ENCODE measurements around the gene STYXL1. TPM values are rescaled to one million over a fixed set of nuclear protein-coding genes. Genes with fewer than 3 reads are reported as not detected.

Gene STYXL1
- total RNA-seq, 1 donor from 2014 or later: 51.4 TPM

DNA sequence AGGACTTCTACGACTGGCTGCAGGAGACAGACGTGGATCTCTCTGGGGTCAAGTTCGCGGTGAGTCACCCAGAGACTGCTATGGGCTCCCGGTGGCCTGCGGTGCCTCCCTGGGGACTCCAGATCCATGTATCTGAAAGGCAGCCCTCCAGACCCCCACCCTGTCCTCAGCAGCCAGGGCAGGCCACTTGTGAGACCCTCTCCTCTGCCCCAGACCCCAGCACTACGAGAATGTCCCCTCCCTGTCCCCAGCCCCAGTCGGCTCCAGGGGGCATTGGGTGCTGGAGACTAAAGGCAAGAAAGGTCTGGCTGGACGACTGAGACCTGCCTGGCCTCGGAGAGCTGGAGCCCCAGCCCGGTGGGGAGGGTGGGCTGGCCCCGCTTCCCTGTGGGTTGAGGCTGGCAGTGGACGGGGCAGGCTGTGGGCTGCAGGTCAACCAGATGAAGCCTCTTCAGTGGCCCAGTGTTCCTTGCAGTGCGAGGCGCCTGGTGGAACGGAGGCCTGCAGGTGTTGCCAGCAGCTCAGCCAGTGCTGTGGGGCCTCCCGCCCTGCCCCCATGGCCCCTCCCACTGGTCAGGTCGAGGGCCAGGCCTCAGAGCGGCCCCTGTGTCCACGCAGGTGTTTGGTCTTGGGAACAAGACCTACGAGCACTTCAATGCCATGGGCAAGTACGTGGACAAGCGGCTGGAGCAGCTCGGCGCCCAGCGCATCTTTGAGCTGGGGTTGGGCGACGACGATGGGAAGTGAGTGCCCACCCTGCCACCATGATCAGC is 67.2 kb downstream of the STYXL1 start:
- no peak for DNase-seq (ENCODE audit: low read depth)

DNA sequence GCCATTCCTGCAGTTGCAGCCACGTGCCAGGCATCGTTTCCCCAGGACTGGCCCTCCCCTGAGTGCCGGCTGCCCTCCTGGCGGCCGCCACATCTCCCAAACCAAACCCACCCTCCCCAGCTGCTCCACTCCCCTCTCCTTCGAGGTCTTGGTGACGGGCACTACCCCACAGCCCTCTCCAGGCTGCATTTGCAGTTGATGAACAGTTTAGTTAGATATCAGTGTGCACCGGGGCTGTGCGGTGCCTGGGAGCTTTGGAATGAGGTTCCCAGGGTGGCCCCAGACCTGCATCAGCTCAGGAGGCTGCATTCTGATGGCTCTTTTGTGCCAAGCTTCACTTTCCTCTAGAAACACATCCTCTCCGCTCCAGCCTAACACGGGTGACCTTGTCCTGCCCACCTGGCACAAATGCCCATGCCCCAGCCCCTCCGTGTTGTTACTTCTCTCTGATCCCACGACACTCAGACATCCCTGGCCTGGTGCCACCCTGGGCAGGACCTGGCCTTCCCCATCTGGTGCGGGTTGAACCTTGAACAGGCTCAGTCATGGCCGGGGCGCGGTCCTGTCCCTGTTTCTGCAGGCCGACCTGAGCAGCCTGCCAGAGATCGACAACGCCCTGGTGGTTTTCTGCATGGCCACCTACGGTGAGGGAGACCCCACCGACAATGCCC is 67.9 kb downstream of the STYXL1 start:
- no peak for DNase-seq (ENCODE audit: low read depth)

DNA sequence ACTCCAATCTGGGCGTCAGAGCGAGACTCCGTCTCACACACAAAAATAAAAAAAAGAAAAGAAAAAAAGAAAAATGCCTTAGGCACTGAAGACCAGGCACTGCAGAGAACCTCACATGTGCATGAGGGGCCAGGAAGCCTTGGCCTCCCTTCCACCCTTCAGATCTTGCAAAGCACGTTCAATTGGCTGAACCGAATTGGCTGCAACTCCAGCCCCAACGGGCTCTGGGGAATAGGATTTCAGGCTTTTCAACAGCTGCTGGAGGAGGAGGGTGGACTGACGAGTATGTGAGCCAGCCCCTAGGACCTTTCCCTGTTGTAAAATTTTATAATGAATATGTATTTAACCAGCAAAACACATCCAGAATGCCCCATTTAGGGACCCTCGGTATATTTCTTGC is 70.1 kb downstream of the STYXL1 start:
- no peak for DNase-seq (ENCODE audit: low read depth)

DNA sequence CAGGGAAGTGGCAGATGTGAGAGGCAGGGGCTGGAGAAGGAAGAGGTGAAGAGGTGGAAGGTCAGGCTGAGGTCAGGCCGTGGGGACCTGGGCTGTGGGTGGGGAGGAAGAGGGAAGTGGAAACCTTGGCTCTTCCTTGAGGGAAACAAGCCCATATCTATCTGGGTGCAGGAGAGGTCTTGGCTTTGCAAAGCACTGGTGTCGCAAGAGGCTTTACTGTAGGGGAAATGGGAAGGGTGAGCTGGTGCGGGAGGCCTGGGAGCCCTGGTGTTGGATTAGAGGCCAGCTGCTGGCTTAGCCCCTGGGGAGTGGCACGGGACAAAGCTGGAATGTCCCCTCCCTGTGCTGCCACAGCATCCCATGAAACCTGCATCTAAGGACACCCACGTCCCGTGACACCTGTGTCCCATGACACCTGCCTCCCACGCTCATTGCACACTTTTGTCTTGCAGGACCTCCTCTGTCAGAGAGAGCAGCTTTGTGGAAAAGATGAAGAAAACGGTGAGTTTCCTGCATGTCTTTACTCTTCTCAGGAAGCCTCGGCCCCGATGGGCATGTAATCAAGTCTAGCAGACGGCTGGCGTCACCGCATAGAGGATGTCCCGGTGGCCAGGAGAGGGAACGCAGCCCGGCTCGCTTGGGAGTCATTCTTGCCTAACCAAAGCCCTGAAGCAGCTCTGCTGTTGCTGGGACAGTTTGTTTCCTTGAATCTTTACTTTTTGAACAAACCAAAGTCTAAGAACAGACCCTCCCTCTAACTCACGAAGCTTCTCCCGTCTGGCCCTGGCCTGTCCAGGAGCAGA is 75.6 kb downstream of the STYXL1 start:
- DNase-seq (ENCODE audit: low read depth): no peak

DNA sequence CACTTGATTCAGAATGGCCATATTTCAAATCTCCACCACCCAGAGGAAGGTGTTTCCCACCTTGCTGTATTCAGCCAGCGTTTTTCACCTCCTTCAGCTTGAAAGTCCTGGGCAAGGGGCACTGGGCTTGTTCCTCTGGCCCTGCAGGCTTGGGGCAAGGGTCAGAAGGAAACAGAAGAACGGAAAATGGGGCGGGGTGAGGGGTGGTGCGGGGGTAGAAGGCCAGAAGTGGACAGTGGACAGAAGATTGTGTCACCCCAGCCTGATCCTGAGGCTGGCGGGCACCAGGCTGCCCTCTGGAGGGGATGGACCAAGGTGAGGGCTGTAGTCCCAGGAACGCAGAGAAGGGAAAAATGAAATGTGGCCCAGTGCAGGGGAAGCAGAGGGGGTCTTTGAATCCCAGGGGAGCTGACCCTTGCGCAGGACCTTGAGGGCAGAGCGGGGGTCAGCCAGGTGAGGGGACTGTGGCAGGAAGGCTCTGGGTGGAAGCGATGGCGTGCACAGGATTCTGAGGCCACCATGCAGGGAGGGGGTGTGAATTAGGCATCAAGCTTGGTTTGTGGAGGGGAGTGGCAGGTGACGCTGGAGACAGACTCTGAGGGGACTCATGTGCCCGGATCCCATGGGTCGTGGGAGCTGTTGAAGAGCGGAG is 76.4 kb downstream of the STYXL1 start:
- no peak for DNase-seq (ENCODE audit: low read depth)

DNA sequence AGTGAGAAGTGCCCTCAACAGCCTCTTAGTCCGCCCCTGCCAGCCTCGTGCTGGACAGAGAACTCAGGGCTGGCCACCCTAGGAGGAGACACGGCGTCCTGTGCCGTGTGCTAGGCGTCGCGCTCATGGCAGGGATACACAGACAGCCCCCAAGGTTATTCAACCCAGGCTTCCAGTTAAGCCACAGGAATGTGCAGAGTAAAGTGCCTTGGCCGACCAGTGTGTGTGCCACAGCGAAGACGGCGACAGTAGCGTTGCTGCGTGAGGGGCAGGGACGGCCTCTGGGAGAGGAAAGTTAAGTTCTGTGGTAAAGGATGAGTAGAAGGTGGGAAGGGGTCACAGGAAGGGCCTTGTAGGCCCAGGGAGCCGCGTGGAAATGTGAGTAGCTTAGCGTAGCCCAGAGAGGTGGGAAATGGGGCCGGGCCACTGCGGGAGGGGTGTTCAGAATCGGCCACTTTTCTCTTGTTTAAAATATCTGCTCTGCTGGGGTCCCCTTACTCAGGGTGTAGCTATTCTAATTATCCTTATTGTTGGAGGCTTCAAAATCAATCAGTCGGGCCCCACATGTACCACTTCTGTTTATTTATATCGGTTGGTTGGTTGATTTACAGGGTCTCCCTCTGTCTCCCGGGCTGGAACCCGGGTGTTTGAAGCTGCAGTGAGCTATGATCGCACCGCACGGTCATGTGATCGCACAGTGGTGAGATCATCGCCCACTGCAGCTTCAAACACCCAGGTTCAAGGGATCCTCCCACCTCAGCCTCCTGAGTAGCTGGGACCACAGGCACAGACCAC is 77.9 kb downstream of the STYXL1 start:
- no peak for DNase-seq (ENCODE audit: low read depth)

DNA sequence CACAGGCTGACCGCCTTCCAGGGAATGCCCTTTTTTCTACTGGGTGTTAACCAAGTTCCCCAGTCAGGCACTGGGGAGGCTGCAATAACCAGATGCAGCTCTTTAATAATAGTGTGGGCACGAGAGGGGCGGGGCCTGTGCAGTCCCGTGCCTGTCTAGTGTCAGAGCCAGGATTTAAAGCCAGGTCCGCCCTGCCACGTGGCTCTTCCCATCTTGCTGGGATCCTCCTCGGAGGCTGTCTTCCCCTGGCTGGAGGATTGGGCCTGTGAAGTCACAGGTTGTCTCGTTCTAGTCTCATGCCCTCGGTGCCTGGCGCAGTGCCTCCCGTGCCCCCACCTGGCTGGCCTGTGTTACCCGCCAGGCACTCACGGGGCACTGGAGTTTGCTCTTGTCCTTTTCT is 78.6 kb downstream of the STYXL1 start:
- no peak for DNase-seq (ENCODE audit: low read depth)

DNA sequence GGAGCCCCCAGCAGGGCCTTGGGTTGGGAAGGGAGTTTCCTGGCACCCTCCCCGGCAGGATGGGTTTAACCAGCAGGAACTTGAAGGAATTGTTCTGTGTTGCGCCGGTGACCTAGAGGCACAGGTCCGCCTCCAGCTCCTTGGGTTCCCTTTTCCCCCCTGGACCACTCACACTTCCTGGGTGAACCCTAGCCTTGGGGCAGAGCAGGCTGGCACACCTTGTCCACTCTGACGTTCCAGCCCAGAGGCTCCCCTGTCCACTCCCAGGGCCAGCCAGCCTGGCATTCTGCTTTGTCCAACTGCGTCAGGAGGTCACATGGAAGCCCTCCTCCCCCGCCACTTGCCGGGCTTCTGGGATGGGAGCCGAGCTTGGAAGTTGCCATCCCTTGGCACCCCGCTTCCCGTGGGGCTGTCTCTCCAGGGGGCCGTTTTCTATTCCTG is 79.2 kb downstream of the STYXL1 start:
- no peak for DNase-seq (ENCODE audit: low read depth)

DNA sequence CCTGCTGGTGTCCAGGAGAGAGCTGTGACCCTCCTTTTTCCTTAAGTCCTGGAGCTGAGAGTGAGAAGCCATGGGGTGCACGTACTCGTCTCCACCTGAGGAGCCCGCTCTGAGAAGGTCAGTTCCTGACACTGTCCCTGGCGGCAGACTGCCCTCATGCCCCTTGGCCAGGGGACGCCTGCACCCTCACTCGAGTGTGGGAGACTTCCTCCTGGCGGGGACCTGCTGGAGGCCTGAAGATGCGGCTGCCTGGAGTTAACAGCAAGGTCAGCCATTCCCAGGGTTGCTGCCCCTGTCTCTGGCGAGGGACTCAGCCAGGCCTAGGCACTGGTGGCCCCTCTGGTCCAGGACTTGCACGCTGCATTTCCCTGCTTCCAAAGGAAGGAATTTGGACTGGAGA is 79.8 kb downstream of the STYXL1 start:
- no peak for DNase-seq (ENCODE audit: low read depth)

DNA sequence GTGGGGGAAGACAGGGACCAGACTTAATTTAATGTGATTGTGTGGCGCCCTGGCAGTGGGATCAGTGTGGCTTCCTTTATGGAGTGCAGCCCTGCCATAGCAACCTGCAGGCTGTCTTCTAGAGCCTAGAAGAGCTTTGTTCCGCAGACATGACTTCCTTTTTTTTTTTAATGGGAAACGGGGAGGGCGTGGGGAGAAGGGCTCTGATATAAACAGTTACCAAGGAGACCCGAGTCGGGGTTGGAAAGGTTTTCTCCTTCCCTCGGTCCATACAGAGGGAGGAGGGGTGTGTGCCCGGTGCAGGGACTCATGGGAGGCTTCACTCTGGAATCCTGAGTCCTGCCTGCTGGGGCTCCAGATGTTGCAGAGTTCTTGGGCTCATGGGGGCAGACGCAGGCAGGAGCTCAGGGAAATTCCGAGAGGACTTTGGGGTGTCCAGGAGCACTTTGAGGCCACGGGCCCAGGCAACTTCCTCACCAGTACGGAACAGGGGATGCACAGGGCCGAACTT is 80.3 kb downstream of the STYXL1 start:
- no peak for DNase-seq (ENCODE audit: low read depth)

DNA sequence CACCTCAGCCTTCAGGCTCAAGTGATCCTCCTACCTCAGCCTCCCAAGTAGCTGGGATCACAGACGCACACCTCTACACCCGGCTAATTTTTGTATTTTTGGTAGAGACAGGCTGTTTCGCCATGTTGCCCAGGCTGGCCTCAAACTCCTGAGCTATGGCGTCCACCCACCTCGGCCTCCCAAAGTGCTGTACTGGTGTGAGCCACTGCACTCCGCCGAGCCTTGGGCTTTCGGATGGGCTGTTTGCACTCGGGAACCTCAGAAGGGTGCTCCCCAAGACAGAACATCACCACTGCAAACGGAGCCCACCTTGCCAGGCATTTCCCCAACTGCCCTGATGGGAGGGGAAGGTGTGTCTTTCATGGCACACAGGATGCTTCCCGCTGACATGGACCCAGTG is 80.7 kb downstream of the STYXL1 start:
- no peak for DNase-seq (ENCODE audit: low read depth)

DNA sequence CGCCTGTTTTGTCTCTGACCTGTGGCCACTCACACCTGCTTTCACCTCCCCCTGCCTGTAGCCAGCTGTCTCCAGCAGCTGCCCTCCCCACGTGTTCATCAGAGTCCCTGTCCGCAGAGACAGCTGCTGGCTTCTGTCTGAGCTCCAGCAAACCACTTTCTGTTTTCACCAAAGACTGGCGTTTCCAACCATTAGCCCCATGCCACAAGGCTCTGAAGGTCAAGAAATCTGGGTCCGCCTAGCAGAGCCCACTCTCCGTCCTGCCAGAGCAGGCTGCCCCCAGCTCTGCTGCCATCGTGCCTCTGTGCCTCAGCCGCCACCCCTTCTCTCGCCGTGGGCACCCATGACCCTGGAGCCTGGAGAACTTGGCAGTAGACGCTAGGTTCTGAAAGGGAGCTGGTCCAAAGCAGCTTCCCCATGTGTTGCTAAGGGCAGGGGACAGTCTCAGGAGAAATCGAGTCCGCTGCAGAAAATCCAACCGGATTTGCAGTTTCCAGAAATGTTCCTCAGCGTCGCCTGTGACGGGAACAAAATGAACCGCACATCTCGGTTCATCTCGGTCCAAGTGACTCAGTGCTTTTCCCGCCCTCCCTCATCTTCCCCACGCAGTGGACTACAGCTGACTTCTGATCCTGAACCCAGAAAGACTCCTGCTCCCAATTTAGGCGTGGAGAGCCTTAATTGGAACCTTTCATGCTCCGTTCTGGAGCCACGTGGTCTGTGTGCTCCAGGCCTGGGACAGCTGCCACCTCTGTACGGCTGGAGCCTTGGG is 81.4 kb downstream of the STYXL1 start:
- no peak for DNase-seq (ENCODE audit: low read depth)

DNA sequence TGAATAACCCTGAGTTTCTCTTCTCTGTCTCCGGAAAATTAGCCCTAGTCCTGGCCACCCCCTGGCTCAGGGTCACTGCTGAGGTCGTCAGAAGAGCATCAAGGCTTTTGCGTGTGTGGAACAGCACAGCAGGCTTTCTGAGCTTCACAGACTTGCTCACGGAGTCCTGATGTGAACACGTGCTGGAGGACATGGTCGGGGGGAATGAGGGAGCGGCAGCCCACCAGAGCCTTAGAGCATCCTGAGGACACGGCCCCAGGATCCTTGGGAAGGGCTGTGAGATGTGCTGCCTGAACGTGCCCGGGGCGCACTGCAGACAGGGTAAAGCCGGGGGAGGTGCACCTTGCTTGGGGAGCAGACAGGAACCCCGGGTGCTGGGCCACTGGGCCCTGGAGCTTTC is 82.2 kb downstream of the STYXL1 start:
- DNase-seq (ENCODE audit: low read depth): no peak

DNA sequence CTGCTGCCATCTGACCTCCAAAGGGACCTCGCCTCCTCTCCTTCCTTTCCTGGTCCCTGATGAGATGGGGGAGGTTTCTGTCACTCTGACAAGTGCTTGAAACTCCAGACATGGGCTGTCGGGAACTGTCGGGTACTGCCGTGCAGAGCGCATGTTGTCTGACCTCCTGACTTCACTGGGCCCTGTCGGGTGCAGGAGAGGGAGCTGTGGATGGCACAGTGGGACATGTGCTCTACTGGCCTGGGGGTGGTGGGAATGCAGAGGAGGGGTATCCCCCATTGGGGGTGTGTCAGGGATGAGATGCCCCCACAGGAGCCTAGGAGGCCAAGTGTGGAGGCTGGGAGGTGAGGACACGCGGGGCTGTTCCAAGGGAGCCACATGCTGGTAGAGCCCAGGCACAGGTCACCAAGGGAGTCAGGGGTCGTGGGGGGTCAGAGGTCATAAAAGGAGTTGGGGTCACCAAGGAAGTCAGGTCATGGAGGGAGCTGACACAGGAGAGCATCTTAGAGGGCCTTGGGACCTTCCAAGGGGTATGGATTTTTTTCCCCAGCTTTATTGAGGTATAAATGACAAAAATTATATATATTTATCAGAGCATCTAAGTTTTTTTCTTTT is 84.3 kb downstream of the STYXL1 start:
- no peak for DNase-seq (ENCODE audit: low read depth)

DNA sequence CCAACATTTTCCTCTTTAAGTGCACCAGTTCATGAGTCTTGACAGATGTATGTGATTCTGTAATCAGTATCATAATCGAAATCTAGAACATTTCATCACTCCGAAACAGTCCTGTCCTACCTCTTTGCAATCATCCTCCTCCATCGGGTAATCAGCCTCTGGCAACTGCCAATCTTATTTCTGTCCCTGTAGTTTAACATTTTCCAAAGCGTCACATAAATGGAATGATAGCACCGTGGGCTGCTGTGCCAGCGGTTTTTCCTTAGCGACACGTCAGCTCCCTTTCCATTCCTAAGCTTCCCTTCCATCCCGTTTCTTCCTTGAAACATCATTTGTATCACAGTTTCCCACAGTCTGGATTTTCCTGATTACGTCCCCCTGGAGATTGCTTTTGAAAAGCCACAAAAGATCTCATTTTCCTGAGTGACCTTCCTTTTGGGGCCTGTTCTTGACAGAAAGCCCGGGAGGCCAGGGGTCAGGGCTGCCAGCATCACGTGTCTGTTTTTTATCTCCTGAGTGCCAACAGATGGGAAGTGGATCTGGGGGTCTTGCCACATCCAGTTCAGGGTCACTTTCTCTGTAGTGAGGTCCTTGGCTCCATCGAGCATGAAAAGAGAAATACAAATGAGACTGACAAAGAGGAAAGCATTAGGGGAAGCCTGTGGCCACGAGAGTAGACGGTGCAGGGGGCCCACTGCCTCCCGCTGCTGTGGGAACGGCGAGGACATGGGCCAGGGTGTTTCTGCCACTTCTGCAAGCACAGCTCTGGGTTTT is 85.0 kb downstream of the STYXL1 start:
- DNase-seq (ENCODE audit: low read depth): no peak

DNA sequence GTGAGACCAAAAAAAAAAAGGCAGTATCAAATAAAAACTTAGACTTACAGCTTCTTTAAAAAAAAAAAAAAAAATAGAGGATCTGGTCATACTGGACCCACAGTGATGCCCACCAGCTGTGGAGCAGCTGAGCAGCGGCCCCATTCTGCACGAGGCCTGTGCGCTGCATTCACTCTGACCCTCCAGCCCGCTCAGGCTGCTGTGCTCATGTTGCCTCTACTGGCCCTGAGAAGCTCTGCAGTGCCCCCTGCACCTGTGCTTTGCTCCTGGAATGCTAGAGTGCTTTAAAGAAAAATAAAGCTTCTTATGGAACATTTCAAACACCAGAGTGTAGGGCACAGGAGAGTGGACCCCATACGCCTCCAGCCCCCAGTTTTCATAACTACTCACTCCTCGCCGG is 86.6 kb downstream of the STYXL1 start:
- no peak for DNase-seq (ENCODE audit: low read depth)

DNA sequence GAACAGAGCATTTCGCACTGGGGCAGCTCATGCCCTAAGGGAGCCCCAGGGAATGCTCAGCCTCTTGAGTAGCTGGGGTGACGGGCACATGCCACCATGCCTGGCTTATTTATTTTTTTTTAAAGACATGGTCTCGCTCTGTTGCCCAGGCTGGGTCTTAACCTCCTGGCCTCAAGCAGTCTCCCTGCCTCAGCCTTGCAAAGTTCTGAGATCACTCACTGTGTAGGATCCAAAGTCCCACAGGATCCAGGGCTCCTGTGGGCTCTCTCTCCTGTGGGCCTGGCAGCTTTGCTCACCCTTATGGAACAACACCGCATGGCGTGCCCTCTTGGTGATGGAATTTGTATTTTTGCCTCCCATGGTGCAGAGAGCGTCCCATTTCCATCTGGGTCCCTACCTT is 87.4 kb downstream of the STYXL1 start:
- no peak for DNase-seq (ENCODE audit: low read depth)

DNA sequence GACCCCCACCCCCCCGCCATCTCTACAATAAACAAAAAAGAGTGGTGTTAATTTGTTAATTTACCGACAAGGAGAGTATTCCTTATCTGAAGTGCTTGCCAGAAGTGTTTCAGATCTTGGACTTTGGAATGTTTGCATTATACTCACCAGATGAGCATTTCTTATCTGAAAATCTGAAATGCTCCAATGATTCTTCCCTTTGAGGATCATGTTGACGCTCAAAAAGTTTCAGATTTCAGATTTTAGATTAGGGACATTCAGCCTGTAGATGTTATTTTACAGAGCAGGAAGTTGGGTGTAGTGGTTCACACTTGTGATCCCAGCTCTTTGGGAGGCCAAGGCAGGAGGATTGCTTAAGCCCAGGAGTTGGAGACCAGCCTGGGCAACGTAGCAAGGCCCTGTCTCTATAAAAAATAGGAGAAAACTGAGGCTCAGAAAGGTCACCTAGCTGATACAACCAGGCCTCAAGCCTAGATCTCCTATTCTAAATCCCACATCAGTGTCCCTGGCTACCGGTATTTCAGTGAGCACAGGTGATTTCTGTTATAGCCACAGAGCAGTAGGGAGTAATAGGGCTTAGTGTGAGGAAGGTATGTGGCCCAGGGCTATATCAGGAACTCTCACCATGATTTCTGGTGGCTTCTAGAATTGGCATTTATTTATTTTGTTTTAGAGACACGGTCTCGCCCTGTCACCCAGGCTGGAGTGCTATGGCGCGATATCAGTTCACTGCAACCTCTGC is 88.8 kb downstream of the STYXL1 start:
- peak; percentile 18 for DNase-seq (ENCODE audit: low read depth)
